CD14-positive monocyte (primary cell): ENCODE data around the gene PTPRN2. TPM values are rescaled to one million over a fixed set of nuclear protein-coding genes. Genes with fewer than 3 reads are reported as not detected.

Source experiments
- DNase-seq, 3 donors: peaks; one replicate each; pipeline ENCODE4 v3.0.0-alpha.2; 2011 to 2022
- H2AFZ ChIP-seq: 2 replicates; pipeline ENCODE4 v1.6.0; 2012; ENCODE audit warnings: mild to moderate bottlenecking, low read depth, low read length, inconsistent platforms; ENCODE audit not compliant: insufficient read depth, poor library complexity, severe bottlenecking
- H3K27ac ChIP-seq, 2 donors: 1 replicate in 1 of 2; 2 replicates in 1 of 2; pipeline ENCODE4 v1.5.1; 2012 to 2013; ENCODE audit warnings: low read length in 2 of 2, control low read depth in 1 of 2, inconsistent platforms in 1 of 2, low read depth in 1 of 2, mild to moderate bottlenecking in 1 of 2
- H3K27me3 ChIP-seq, 2 donors: one replicate each; pipeline versions ENCODE4 v1.6.0 to v1.6.1; 2011 to 2013; ENCODE audit warnings: low read length in 2 of 2; ENCODE audit not compliant: control insufficient read depth in 2 of 2, insufficient read depth in 2 of 2
- H3K36me3 ChIP-seq, 2 donors: replicated peaks in 1 of 2; 1 replicate in 1 of 2; 2 replicates in 1 of 2; pipeline versions ENCODE4 v1.5.1 to v1.6.1; 2012 to 2013; ENCODE audit warnings: low read length in 2 of 2, control low read depth in 1 of 2, inconsistent platforms in 1 of 2, mild to moderate bottlenecking in 1 of 2; ENCODE audit not compliant: insufficient read depth in 2 of 2, control insufficient read depth in 1 of 2
- H3K4me1 ChIP-seq, 2 donors: 1 replicate in 1 of 2; 2 replicates in 1 of 2; pipeline versions ENCODE4 v1.5.1 to v1.6.1; 2012 to 2013; ENCODE audit warnings: low read length in 2 of 2, control low read depth in 1 of 2, inconsistent platforms in 1 of 2, mild to moderate bottlenecking in 1 of 2, moderate library complexity in 1 of 2; ENCODE audit not compliant: insufficient read depth in 2 of 2, control insufficient read depth in 1 of 2
- H3K4me2 ChIP-seq: replicated peaks from 2 replicates; pipeline ENCODE3; 2012; ENCODE audit warnings: low read length, moderate library complexity, mild to moderate bottlenecking; ENCODE audit not compliant: poor library complexity, severe bottlenecking; ENCODE audit errors: extremely low read depth
- H3K4me3 ChIP-seq, 3 experiments: fragments of 200-600 bp in 1 of 3; sonication (generic) in 1 of 3; replicated peaks in 1 of 3; 1 replicate in 2 of 3; 2 replicates in 1 of 3; pipeline ENCODE4 v1.5.1; 2011 to 2013; ENCODE audit warnings: low read length in 3 of 3, mild to moderate bottlenecking in 3 of 3, control low read depth in 2 of 3, low read depth in 2 of 3, inconsistent platforms in 1 of 3, moderate library complexity in 1 of 3
- H3K79me2 ChIP-seq: 2 replicates; pipeline ENCODE4 v1.6.0; 2012; ENCODE audit warnings: mild to moderate bottlenecking, control low read depth, inconsistent platforms, low read length, moderate library complexity; ENCODE audit not compliant: insufficient read depth
- H3K9ac ChIP-seq: 2 replicates; pipeline ENCODE4 v1.6.0; 2017; ENCODE audit warnings: low read length, mild to moderate bottlenecking; ENCODE audit not compliant: insufficient read depth, poor library complexity, severe bottlenecking
- H3K9me3 ChIP-seq, 2 donors: replicated peaks in 1 of 2; 1 replicate in 1 of 2; 2 replicates in 1 of 2; pipeline versions ENCODE4 v1.5.1 to v1.6.1; 2012 to 2013; ENCODE audit warnings: low read length in 2 of 2, control low read depth in 1 of 2; ENCODE audit not compliant: control insufficient read depth in 1 of 2, insufficient read depth in 1 of 2
- H4K20me1 ChIP-seq: 2 replicates; pipeline ENCODE4 v1.6.0; 2012; ENCODE audit warnings: mild to moderate bottlenecking, low read length, control low read depth, moderate library complexity; ENCODE audit not compliant: insufficient read depth
- H3K27ac Mint-ChIP-seq, 7 donors: one replicate each; pipeline ENCODE4 v1.8.0; 2020; ENCODE audit warnings: mild to moderate bottlenecking in 7 of 7, mixed read lengths in 7 of 7, moderate library complexity in 6 of 7, inconsistent platforms in 2 of 7
- H3K27me3 Mint-ChIP-seq, 3 donors: one replicate each; pipeline ENCODE4 v1.8.0; 2021 to 2022; ENCODE audit warnings: low read depth in 3 of 3, mild to moderate bottlenecking in 3 of 3, mixed read lengths in 3 of 3, moderate library complexity in 3 of 3, inconsistent platforms in 1 of 3
- H3K36me3 Mint-ChIP-seq, 2 donors: one replicate each; pipeline ENCODE4 v1.8.0; 2020; ENCODE audit warnings: mixed read lengths in 2 of 2, inconsistent platforms in 1 of 2, mild to moderate bottlenecking in 1 of 2
- H3K4me1 Mint-ChIP-seq: one replicate; pipeline ENCODE4 v1.8.0; 2020; ENCODE audit warnings: mild to moderate bottlenecking, mixed read lengths
- H3K4me3 Mint-ChIP-seq, 2 donors: one replicate each; pipeline ENCODE4 v1.8.0; 2020; ENCODE audit warnings: mild to moderate bottlenecking in 2 of 2, mixed read lengths in 2 of 2, moderate library complexity in 1 of 2
- H3K9me3 Mint-ChIP-seq, 7 donors: one replicate each; pipeline ENCODE4 v1.8.0; 2020 to 2022; ENCODE audit warnings: mixed read lengths in 7 of 7, mild to moderate bottlenecking in 6 of 7, moderate library complexity in 6 of 7, inconsistent platforms in 2 of 7
- CTCF ChIP-seq: fragments of 200-600 bp; IDR thresholded peaks from one replicate; pipeline ENCODE4 v1.8.0; 2022; ENCODE audit warnings: antibody characterized with exemption, mild to moderate bottlenecking
- WGBS: methylation state at CpG from one replicate; pipeline ENCODE4 v1.1.5; 2013; ENCODE audit warnings: missing lambda C conversion rate; ENCODE audit not compliant: insufficient coverage; 5-methylcytosine and 5-hydroxymethylcytosine counted together
- intact Hi-C, 2 donors: fragments of 100-400 bp; cut with micrococcal nuclease; formaldehyde crosslinking; loops; one replicate each; pipeline versions ENCODE4 v1.15.0 to v1.15.1; 2023
- polyA plus RNA-seq, 3 donors: library from polyadenylated mRNA; depleted of rRNA in 1 of 3; unstranded in 2 of 3; stranded (reverse) in 1 of 3; fragments of 300-500 nt in 2 of 3; fragments of >200 nt in 1 of 3; fragmentation: Illumina TruSeq in 2 of 3; gene quantifications; 1 replicate in 2 of 3; 2 replicates in 1 of 3; pipeline ENCODE4 v1.2.3, GENCODE V29; 2012 to 2021

The PTPRN2 gene
- polyA plus RNA-seq, 3 donors, result 0.25 to 1.4 (median 0.97) TPM

- Histone ChIP-seq H3K36me3 (no peaks in the 10 kb centered on the region), H3K27ac (no peak overlapping the region), H2AFZ (no peak overlapping the region), H3K4me2 (no peak overlapping the region), H3K27me3 (no peaks in the 10 kb centered on the region), H3K4me3 (no peak overlapping the region), H3K9me3 (peaks cover 87 to 96% of the 10 kb centered on the region in 2 donors), H4K20me1 (no peaks in the 10 kb centered on the region), H3K9ac (no peak overlapping the region), H3K79me2 (no peaks in the 10 kb centered on the region), H3K4me1 (no peaks in the 10 kb centered on the region)
- Mint-ChIP-seq H3K4me3 (no peak overlapping the region), H3K36me3 (no peaks in the 10 kb centered on the region), H3K4me1 (no peaks in the 10 kb centered on the region), H3K27me3 (peaks cover 0 to 7% (median 0%) of the 10 kb centered on the region in 3 donors), H3K27ac (no peak overlapping the region), H3K9me3 (peaks cover 38 to 89% (median 66%) of the 10 kb centered on the region in 7 donors)
- no peak for DNase-seq
- no peak for TF ChIP-seq CTCF
- intact Hi-C loops, result no loop called here
- WGBS, result 92% methylated on average over 17 of the region's 17 CpGs
Measured at GRCh38 chr7:158141221-158141582, 446.4 kb downstream of the PTPRN2 start.

GRCh38 chr7:158140538-158141220 lies 446.9 kb downstream of the PTPRN2 start:
- no peak for TF ChIP-seq CTCF
- WGBS, result 96% methylated on average over 19 of the region's 31 CpGs
- H3K27me3 ChIP-seq, result no peaks in the 10 kb centered on the region
- H3K27ac ChIP-seq, result no peak overlapping the region
- peaks cover 90 to 98% of the 10 kb centered on the region in 2 donors for H3K9me3 ChIP-seq
- H3K4me3 ChIP-seq, result no peak overlapping the region
- H3K4me2 ChIP-seq, result no peak overlapping the region
- no peaks in the 10 kb centered on the region for H3K36me3 Mint-ChIP-seq
- no peak overlapping the region for H2AFZ ChIP-seq
- H3K27ac Mint-ChIP-seq, result no peak overlapping the region
- no peaks in the 10 kb centered on the region for H3K79me2 ChIP-seq
- peaks cover 0 to 7% (median 0%) of the 10 kb centered on the region in 3 donors for H3K27me3 Mint-ChIP-seq
- no peaks in the 10 kb centered on the region for H3K36me3 ChIP-seq
- no peak overlapping the region for H3K4me3 Mint-ChIP-seq
- no peak for DNase-seq
- peaks cover 38 to 84% (median 61%) of the 10 kb centered on the region in 7 donors for H3K9me3 Mint-ChIP-seq
- intact Hi-C loops, result no loop called here
- no peaks in the 10 kb centered on the region for H3K4me1 Mint-ChIP-seq
- no peaks in the 10 kb centered on the region for H4K20me1 ChIP-seq
- no peaks in the 10 kb centered on the region for H3K4me1 ChIP-seq
- H3K9ac ChIP-seq, result no peak overlapping the region
